ENCODE data around the gene MACROD2.
A peak's percentile ranks its signal among the peaks of the same experiment; 100 is the strongest.

The MACROD2 gene

DNA sequence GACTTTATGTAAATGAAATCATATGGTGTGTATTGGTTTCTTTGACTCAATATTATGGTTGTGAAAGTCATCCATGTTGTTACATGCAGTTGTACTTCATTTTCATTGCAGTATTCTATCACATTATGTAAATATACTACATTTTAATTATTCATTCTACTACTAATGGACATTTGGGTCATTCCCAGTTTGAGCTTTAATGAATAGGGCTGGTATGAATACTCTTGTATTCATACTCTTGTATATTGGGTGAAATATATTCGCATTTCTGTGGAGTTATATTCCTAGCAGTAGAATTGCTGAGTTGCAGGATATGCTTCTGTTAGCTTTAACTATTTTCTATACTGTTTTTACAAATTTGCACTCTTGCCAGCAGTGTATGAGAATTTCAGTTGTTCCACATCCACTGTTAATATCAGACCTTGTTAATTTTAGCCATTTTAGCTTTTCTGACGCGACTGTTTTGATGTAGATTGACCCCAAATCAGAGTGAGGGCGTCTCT lies 1633.6 kb downstream of the MACROD2 start:
- no peak overlapping the region for H3K27ac ChIP-seq
- TF ChIP-seq Cebpa-rat (IDR thresholded peaks at IDR 0.05): no peak
- H3K9ac ChIP-seq: no peak overlapping the region
- H4K20me1 ChIP-seq: no peaks in the 10 kb centered on the region
- H3K36me3 ChIP-seq: no peaks in the 10 kb centered on the region
- H3K4me1 ChIP-seq: no peaks in the 10 kb centered on the region
- no peaks in the 10 kb centered on the region for H3K9me3 ChIP-seq
- H3K27me3 ChIP-seq: no peaks in the 10 kb centered on the region
- H3K4me2 ChIP-seq: no peak overlapping the region
- H3K4me3 ChIP-seq: no peak overlapping the region

DNA sequence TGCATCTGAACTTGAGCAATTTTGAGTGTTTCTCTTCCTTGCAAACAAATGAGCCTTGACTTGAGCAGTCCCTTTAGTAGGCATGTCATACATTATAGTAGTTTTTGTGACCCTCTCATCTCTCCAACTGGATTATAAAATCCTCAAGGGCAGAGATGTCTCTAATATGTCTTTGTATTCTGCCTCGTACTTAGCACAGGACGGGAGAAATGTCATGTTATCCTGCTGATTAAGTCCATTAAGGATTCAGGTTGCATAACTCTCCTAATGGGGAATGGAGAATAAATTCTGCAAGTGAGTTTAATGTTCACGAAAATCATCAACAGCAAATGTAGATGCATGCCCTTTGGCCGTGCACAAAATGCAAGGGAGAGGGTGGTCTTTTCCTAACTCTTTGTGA lies 1635.0 kb downstream of the MACROD2 start:
- Histone ChIP-seq H3K4me2 (no peak overlapping the region), H3K36me3 (no peaks in the 10 kb centered on the region), H4K20me1 (no peaks in the 10 kb centered on the region), H3K9me3 (no peaks in the 10 kb centered on the region), H3K4me3 (no peak overlapping the region), H3K27ac (no peak overlapping the region), H3K4me1 (no peaks in the 10 kb centered on the region), H3K9ac (no peak overlapping the region), H3K27me3 (no peaks in the 10 kb centered on the region)
- TF ChIP-seq Cebpa-rat (IDR thresholded peaks at IDR 0.05): no peak

GRCh38 chr20:15632680-15633079 lies 1637.4 kb downstream of the MACROD2 start:
- no peaks in the 10 kb centered on the region for H4K20me1 ChIP-seq
- no peaks in the 10 kb centered on the region for H3K27me3 ChIP-seq
- no peaks in the 10 kb centered on the region for H3K4me1 ChIP-seq
- no peaks in the 10 kb centered on the region for H3K36me3 ChIP-seq
- no peak overlapping the region for H3K4me2 ChIP-seq
- H3K9ac ChIP-seq: no peak overlapping the region
- no peak overlapping the region for H3K27ac ChIP-seq
- TF ChIP-seq Cebpa-rat (IDR thresholded peaks at IDR 0.05): no peak
- H3K9me3 ChIP-seq: no peaks in the 10 kb centered on the region
- no peak overlapping the region for H3K4me3 ChIP-seq

DNA sequence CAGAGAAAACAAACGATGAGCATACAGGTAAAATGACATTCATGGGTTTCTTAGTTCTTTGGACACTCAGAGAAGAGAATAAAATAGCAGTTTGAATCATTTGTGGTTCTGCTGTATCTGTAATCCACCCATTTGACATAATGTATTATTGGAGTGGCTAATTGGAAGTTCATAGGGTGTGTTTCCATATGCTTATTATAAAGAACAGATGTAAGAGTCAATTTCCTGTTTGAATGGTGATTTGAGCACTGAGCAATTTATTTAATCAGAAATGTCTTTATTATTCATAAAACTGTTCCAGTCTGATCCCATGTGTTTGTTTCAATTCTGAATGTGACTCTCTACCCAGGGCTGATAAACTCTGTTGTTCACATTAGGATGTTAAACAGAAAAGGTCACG lies 1638.8 kb downstream of the MACROD2 start:
- Histone ChIP-seq H3K27ac (no peak overlapping the region), H3K9ac (no peak overlapping the region), H3K27me3 (no peaks in the 10 kb centered on the region), H3K4me3 (no peak overlapping the region), H3K4me2 (no peak overlapping the region), H3K9me3 (no peaks in the 10 kb centered on the region), H4K20me1 (no peaks in the 10 kb centered on the region), H3K36me3 (no peaks in the 10 kb centered on the region), H3K4me1 (no peaks in the 10 kb centered on the region)
- no peak for TF ChIP-seq Cebpa-rat (IDR thresholded peaks at IDR 0.05)

DNA sequence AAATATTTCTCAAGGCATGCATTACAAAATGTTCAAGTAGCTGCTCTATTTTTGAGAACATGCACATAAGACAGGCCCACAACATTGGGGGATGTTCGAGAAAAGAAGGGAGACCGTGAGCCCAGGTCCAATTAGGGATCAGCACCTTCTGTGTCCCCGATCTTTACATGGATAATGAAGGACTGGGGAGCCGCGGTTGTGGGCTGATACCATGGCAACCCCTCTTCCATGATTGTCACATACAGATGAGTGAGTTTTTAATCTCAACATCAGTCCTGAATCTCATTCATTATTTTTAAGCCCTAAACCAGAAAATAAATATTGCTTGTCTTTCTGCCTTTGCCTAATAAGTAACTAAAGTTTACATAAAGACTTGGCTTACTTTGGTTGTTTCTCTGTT lies 1642.2 kb downstream of the MACROD2 start:
- no peak for TF ChIP-seq Cebpa-rat (IDR thresholded peaks at IDR 0.05)
- Histone ChIP-seq H3K9ac (no peak overlapping the region), H3K27me3 (no peaks in the 10 kb centered on the region), H3K36me3 (no peaks in the 10 kb centered on the region), H3K4me2 (no peak overlapping the region), H3K9me3 (no peaks in the 10 kb centered on the region), H3K4me3 (no peak overlapping the region), H4K20me1 (no peaks in the 10 kb centered on the region), H3K4me1 (peaks cover 4% of the 10 kb centered on the region), H3K27ac (no peak overlapping the region)

DNA sequence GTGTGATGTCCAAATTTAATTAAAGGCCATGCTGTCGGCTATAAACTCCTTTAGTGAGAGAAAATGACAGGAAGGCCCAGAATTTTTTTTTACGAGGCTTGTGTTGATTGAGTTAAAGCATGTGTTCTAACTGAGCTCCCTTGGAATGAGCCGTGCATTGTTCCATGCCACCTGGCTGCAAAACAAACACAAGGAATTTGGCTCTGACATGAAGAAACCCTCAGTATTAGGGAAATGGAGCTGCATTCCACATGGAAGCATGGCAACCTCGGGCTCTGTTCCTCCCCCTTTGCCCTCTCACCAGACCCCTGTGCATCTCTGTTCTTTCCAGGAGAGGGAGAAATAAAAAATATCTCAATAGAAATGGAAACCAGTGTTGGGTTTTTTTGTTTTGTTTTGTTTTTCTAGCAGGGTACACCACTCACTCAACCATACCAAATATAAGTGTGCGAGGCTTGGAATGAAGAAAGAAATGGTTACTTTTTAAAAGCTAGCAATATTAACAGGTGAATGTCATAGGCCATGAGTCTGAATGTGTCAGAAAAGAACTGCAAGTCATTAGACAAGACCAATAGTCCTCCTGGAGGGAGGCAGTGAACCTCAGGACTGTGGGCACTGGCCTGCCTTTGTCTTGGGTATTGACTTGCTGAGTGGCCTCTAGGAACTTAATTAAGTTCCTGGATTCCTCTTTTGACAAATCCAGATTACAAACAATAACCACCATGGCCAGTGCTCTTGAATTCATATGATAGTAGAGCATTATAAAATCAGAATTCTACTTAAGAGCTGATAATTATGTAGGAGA lies 1642.8 kb downstream of the MACROD2 start:
- H3K4me3 ChIP-seq: no peak overlapping the region
- no peaks in the 10 kb centered on the region for H3K9me3 ChIP-seq
- no peaks in the 10 kb centered on the region for H3K36me3 ChIP-seq
- no peak overlapping the region for H3K9ac ChIP-seq
- H3K27ac ChIP-seq: no peak overlapping the region
- H3K4me1 ChIP-seq: peaks cover 10% of the 10 kb centered on the region
- no peak for TF ChIP-seq Cebpa-rat (IDR thresholded peaks at IDR 0.05)
- no peaks in the 10 kb centered on the region for H3K27me3 ChIP-seq
- no peak overlapping the region for H3K4me2 ChIP-seq
- H4K20me1 ChIP-seq: no peaks in the 10 kb centered on the region

- Histone ChIP-seq H3K9me3 (no peaks in the 10 kb centered on the region), H3K9ac (no peak overlapping the region), H3K4me3 (no peak overlapping the region), H3K27ac (no peak overlapping the region), H3K27me3 (no peaks in the 10 kb centered on the region), H3K4me2 (no peak overlapping the region), H3K4me1 (peaks cover 10% of the 10 kb centered on the region), H3K36me3 (no peaks in the 10 kb centered on the region), H4K20me1 (no peaks in the 10 kb centered on the region)
- TF ChIP-seq Cebpa-rat (IDR thresholded peaks at IDR 0.05): no peak
Measured at GRCh38 chr20:15638816-15639215, 1643.5 kb downstream of the MACROD2 start.

DNA sequence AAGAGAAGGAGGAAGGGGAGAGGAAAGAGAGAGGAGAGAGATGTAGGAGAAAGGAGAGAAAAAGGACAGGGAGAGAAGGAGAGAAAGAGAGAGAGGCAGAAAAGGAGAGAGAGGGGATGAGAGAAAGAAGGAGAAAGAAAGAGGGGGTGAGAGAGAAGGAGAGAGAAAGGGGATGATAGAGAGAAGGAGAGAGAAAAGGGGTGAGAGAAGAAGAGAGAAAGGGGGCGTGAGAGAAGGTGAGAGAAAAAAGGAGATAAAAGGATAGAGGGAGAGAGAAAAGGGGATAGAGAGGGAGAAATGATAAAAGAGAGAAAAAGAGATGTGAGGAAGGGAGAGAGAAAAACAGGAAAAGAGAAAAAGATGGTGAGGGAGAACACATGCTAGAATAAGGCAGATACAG lies 1644.5 kb downstream of the MACROD2 start:
- TF ChIP-seq Cebpa-rat (IDR thresholded peaks at IDR 0.05): no peak
- H3K9ac ChIP-seq: no peak overlapping the region
- H3K4me3 ChIP-seq: no peak overlapping the region
- no peaks in the 10 kb centered on the region for H3K36me3 ChIP-seq
- no peaks in the 10 kb centered on the region for H4K20me1 ChIP-seq
- peaks cover 10% of the 10 kb centered on the region for H3K4me1 ChIP-seq
- no peak overlapping the region for H3K4me2 ChIP-seq
- H3K27ac ChIP-seq: no peak overlapping the region
- H3K9me3 ChIP-seq: no peaks in the 10 kb centered on the region
- no peaks in the 10 kb centered on the region for H3K27me3 ChIP-seq

GRCh38 chr20:15642109-15642508 lies 1646.8 kb downstream of the MACROD2 start:
- no peaks in the 10 kb centered on the region for H3K27me3 ChIP-seq
- H3K4me3 ChIP-seq: no peak overlapping the region
- H4K20me1 ChIP-seq: no peaks in the 10 kb centered on the region
- H3K4me1 ChIP-seq: peaks cover 10% of the 10 kb centered on the region
- no peak overlapping the region for H3K4me2 ChIP-seq
- no peak overlapping the region for H3K9ac ChIP-seq
- no peaks in the 10 kb centered on the region for H3K9me3 ChIP-seq
- H3K27ac ChIP-seq: no peak overlapping the region
- H3K36me3 ChIP-seq: no peaks in the 10 kb centered on the region
- TF ChIP-seq Cebpa-rat (IDR thresholded peaks at IDR 0.05): no peak

- Histone ChIP-seq H3K4me1 (peaks cover 10% of the 10 kb centered on the region), H4K20me1 (no peaks in the 10 kb centered on the region), H3K27ac (no peak overlapping the region), H3K9me3 (no peaks in the 10 kb centered on the region), H3K4me2 (0 out of 2 replicates have a peak overlapping the region, but pooled peaks have one; percentile 7), H3K27me3 (no peaks in the 10 kb centered on the region), H3K4me3 (no peak overlapping the region), H3K9ac (no peak overlapping the region), H3K36me3 (no peaks in the 10 kb centered on the region)
- no peak for TF ChIP-seq Cebpa-rat (IDR thresholded peaks at IDR 0.05)
Measured at GRCh38 chr20:15642676-15643075, 1647.4 kb downstream of the MACROD2 start.

All from BLaER1 (cell line).